SK-N-MC (cell line): ENCODE data around the gene COL20A1.

Source experiments
- DNase-seq: peaks from one replicate; pipeline ENCODE4 v3.0.0-alpha.2; 2011; ENCODE audit warnings: low read depth, low spot score
- H3K27ac ChIP-seq: fragments of 200-600 bp; sonication (generic); 2 replicates; pipeline ENCODE4 v1.5.1; 2016; ENCODE audit warnings: mixed run types
- H3K36me3 ChIP-seq: fragments of 200-600 bp; sonication (generic); 2 replicates; pipeline ENCODE4 v1.6.1; 2017; ENCODE audit warnings: antibody characterized with exemption, low read length, mixed read lengths; ENCODE audit not compliant: insufficient read depth
- H3K4me3 ChIP-seq: fragments of 200-600 bp; sonication (generic); 2 replicates; pipeline ENCODE4 v1.5.1; 2016
- H3K9ac ChIP-seq: fragments of 200-600 bp; sonication (generic); 2 replicates; pipeline ENCODE4 v1.8.0; 2017; ENCODE audit warnings: mixed run types, mixed read lengths; ENCODE audit not compliant: insufficient read length
- H3K9me3 ChIP-seq: fragments of 200-600 bp; sonication (generic); 2 replicates; pipeline ENCODE4 v1.6.1; 2017; ENCODE audit warnings: low read depth, mild to moderate bottlenecking, antibody characterized with exemption, low read length, moderate library complexity, mixed read lengths
- EZH2 ChIP-seq: fragments of 200-600 bp; sonication (generic); IDR thresholded peaks from one replicate; pipeline ENCODE4 v1.6.1; 2017; ENCODE audit warnings: antibody characterized with exemption
- FOXP2 ChIP-seq: optimal IDR thresholded peaks from 2 replicates; pipeline ENCODE3; 2011; ENCODE audit warnings: mild to moderate bottlenecking, moderate library complexity; ENCODE audit not compliant: insufficient read depth; ENCODE audit errors: extremely low read length, control extremely low read depth
- POLR2AphosphoS5 ChIP-seq: IDR thresholded peaks from 2 replicates; pipeline ENCODE4 v1.6.1; 2012; ENCODE audit warnings: mild to moderate bottlenecking, low read depth, low read length, borderline replicate concordance

COL20A1 gene

GRCh38 chr20:63367446-63368055 is 74.6 kb downstream of the COL20A1 start:
- Histone ChIP-seq H3K36me3 (no peaks in the 10 kb centered on the region), H3K9ac (no peak overlapping the region), H3K27ac (no peak overlapping the region), H3K4me3 (no peak overlapping the region), H3K9me3 (no peaks in the 10 kb centered on the region)
- no peak for DNase-seq
- TF ChIP-seq EZH2: no peak
- no peak for TF ChIP-seq FOXP2
- TF ChIP-seq POLR2AphosphoS5: no peak

GRCh38 chr20:63368151-63368550 is 75.2 kb downstream of the COL20A1 start:
- DNase-seq: no peak
- no peak for TF ChIP-seq EZH2
- TF ChIP-seq FOXP2: no peak
- no peak for TF ChIP-seq POLR2AphosphoS5
- Histone ChIP-seq H3K4me3 (no peak overlapping the region), H3K27ac (no peak overlapping the region), H3K9me3 (no peaks in the 10 kb centered on the region), H3K36me3 (no peaks in the 10 kb centered on the region), H3K9ac (no peak overlapping the region)

- no peak for DNase-seq
- no peak overlapping the region for H3K4me3 ChIP-seq
- no peak overlapping the region for H3K9ac ChIP-seq
- no peaks in the 10 kb centered on the region for H3K9me3 ChIP-seq
- no peaks in the 10 kb centered on the region for H3K36me3 ChIP-seq
- TF ChIP-seq FOXP2 (no peak), POLR2AphosphoS5 (no peak), EZH2 (no peak)
- no peak overlapping the region for H3K27ac ChIP-seq
Observed at GRCh38 chr20:63369024-63369530, 76.1 kb downstream of the COL20A1 start.

GRCh38 chr20:63369724-63370617 is 77.0 kb downstream of the COL20A1 start:
- Histone ChIP-seq H3K9me3 (no peaks in the 10 kb centered on the region), H3K27ac (no peak overlapping the region), H3K9ac (no peak overlapping the region), H3K36me3 (no peaks in the 10 kb centered on the region), H3K4me3 (no peak overlapping the region)
- TF ChIP-seq EZH2: no peak
- no peak for TF ChIP-seq FOXP2
- TF ChIP-seq POLR2AphosphoS5: no peak
- no peak for DNase-seq

- Histone ChIP-seq H3K27ac (no peak overlapping the region), H3K9ac (no peak overlapping the region), H3K9me3 (no peaks in the 10 kb centered on the region), H3K36me3 (no peaks in the 10 kb centered on the region), H3K4me3 (no peak overlapping the region)
- no peak for TF ChIP-seq POLR2AphosphoS5
- DNase-seq: no peak
Observed at GRCh38 chr20:63370618-63371187, 77.7 kb downstream of the COL20A1 start.

- no peak overlapping the region for H3K9ac ChIP-seq
- no peak for DNase-seq
- TF ChIP-seq EZH2 (no peak), POLR2AphosphoS5 (no peak), FOXP2 (no peak)
- H3K4me3 ChIP-seq: no peak overlapping the region
- no peaks in the 10 kb centered on the region for H3K36me3 ChIP-seq
- no peaks in the 10 kb centered on the region for H3K9me3 ChIP-seq
- H3K27ac ChIP-seq: no peak overlapping the region
Observed at GRCh38 chr20:63371291-63371865, 78.4 kb downstream of the COL20A1 start.

- Histone ChIP-seq H3K36me3 (no peaks in the 10 kb centered on the region), H3K4me3 (no peak overlapping the region), H3K9me3 (no peaks in the 10 kb centered on the region), H3K9ac (no peak overlapping the region), H3K27ac (no peak overlapping the region)
- no peak for DNase-seq
- TF ChIP-seq EZH2 (no peak), POLR2AphosphoS5 (no peak), FOXP2 (no peak)
Observed at GRCh38 chr20:63372971-63373885, 80.2 kb downstream of the COL20A1 start.

GRCh38 chr20:63373996-63374395 is 81.0 kb downstream of the COL20A1 start:
- no peak for DNase-seq
- no peak overlapping the region for H3K9ac ChIP-seq
- H3K4me3 ChIP-seq: no peak overlapping the region
- H3K9me3 ChIP-seq: no peaks in the 10 kb centered on the region
- no peak for TF ChIP-seq EZH2
- no peak for TF ChIP-seq POLR2AphosphoS5
- no peak for TF ChIP-seq FOXP2
- H3K36me3 ChIP-seq: no peaks in the 10 kb centered on the region
- H3K27ac ChIP-seq: no peak overlapping the region
